GM12878 (cell line): ENCODE results near the gene ATP6V1F. TPM values are rescaled to one million over a fixed set of nuclear protein-coding genes. Genes with fewer than 3 reads are reported as not detected.

Experiments
- ATAC-seq: fragments of 200-7000 bp; cut with Tn5 transposase; 3 replicates; pipeline ENCODE4 v1.9.1; 2020; ENCODE audit warnings: mild to moderate bottlenecking, moderate library complexity
- BruUV-seq: library from RNA; stranded (reverse); fragments of 400-500 nt; replicated peaks from 2 replicates; lab custom pipeline; 2021; lab: Mats Ljungman, UMichigan
- CTCF ChIA-PET: fragments of 300-600 bp; sonication (Branson Sonifier 250); formaldehyde crosslinking; extraction: SDS; loops from one replicate; lab custom pipeline; 2021; ENCODE audit warnings: inconsistent platforms; lab: Yijun Ruan, JAX
- POLR2A ChIA-PET: fragments of 350-600 bp; formaldehyde crosslinking; extraction: SDS; loops from one replicate; lab custom pipeline; 2021; ENCODE audit warnings: inconsistent platforms; lab: Charles Lee
- RAD21 ChIA-PET: fragments of 300-600 bp; sonication (Branson Sonifier 250); formaldehyde crosslinking; loops from one replicate; lab custom pipeline; 2023; ENCODE audit warnings: antibody characterized with exemption; ENCODE audit not compliant: unreplicated experiment; lab: Charles Lee
- SMC1A ChIA-PET: fragments of 300-600 bp; sonication (Branson Sonifier 250); formaldehyde crosslinking; loops from one replicate; lab custom pipeline; 2023; ENCODE audit not compliant: unreplicated experiment, uncharacterized antibody; lab: Charles Lee
- DNase-seq: peaks from one replicate; pipeline ENCODE4 v3.0.0-alpha.2; 2011; ENCODE audit warnings: low read depth, low spot score
- FAIRE-seq: peaks from 3 replicates; lab custom pipeline; 2011; peaks lifted over from hg19 to GRCh38; lab: Jason Lieb, UNC
- H2AFZ ChIP-seq: 2 replicates; pipeline ENCODE4 v1.6.0; 2011; ENCODE audit warnings: low read depth, low read length, control low read depth; ENCODE audit not compliant: control insufficient read depth
- H3K27ac ChIP-seq: 2 replicates; pipeline ENCODE4 v1.5.1; 2011; ENCODE audit warnings: control low read depth; ENCODE audit not compliant: control insufficient read depth, insufficient read depth
- H3K27me3 ChIP-seq, 2 experiments: replicated peaks in 1 of 2; 2 replicates each; pipeline versions ENCODE4 v1.6.0 to v1.6.1; 2011; ENCODE audit warnings: low read length in 1 of 2; ENCODE audit not compliant: control insufficient read depth in 2 of 2, insufficient read depth in 2 of 2
- H3K36me3 ChIP-seq, 2 experiments: 2 replicates each; pipeline ENCODE4 v1.5.1; 2011; ENCODE audit warnings: low read length in 1 of 2; ENCODE audit not compliant: control insufficient read depth in 2 of 2, insufficient read depth in 2 of 2
- H3K4me1 ChIP-seq: 2 replicates; pipeline ENCODE4 v1.6.1; 2011; ENCODE audit warnings: mild to moderate bottlenecking, low read length, moderate library complexity, mixed read lengths; ENCODE audit not compliant: control insufficient read depth, insufficient read depth
- H3K4me2 ChIP-seq: 2 replicates; pipeline ENCODE4 v1.6.0; 2011; ENCODE audit warnings: control low read depth; ENCODE audit not compliant: control insufficient read depth, insufficient read depth
- H3K4me3 ChIP-seq: fragments of 200-600 bp; sonication (generic); 2 replicates; pipeline ENCODE4 v1.5.1; 2016
- H3K79me2 ChIP-seq: 2 replicates; pipeline ENCODE4 v1.6.0; 2011; ENCODE audit warnings: low read length; ENCODE audit not compliant: control insufficient read depth, insufficient read depth
- H3K9ac ChIP-seq: 2 replicates; pipeline ENCODE4 v1.8.0; 2011; ENCODE audit warnings: low read length, control low read depth, mixed read lengths; ENCODE audit not compliant: control insufficient read depth, insufficient read depth
- H3K9me3 ChIP-seq: replicated peaks from 3 replicates; pipeline ENCODE4 v1.5.1; 2011; ENCODE audit warnings: mild to moderate bottlenecking, low read length; ENCODE audit not compliant: control insufficient read depth, insufficient read depth
- H4K20me1 ChIP-seq: 2 replicates; pipeline ENCODE4 v1.6.0; 2011; ENCODE audit not compliant: control insufficient read depth, insufficient read depth
- FOXM1 ChIP-seq: IDR thresholded peaks from 2 replicates; pipeline ENCODE4 v1.6.1; 2012; ENCODE audit warnings: low read depth, mild to moderate bottlenecking, inconsistent platforms, low read length, moderate library complexity
- KLF5 ChIP-seq: fragments of 450-650 bp; IDR thresholded peaks from 2 replicates; pipeline ENCODE4 v1.6.1; 2014; ENCODE audit warnings: mild to moderate bottlenecking; ENCODE audit not compliant: partially characterized antibody
- POLR2AphosphoS2 ChIP-seq: IDR thresholded peaks from 2 replicates; pipeline ENCODE4 v1.6.1; 2011; ENCODE audit warnings: low read depth, mild to moderate bottlenecking, low read length, improper control_type of control experiment, moderate library complexity
- ZNF622 ChIP-seq: fragments of 450-650 bp; IDR thresholded peaks from 2 replicates; pipeline ENCODE4 v1.6.1; 2017; ENCODE audit warnings: mild to moderate bottlenecking, inconsistent platforms
- WGBS: methylation state at CpG from one replicate; pipeline ENCODE4 v1.1.6; 2016; ENCODE audit warnings: low lambda C conversion rate; ENCODE audit not compliant: insufficient replicate concordance, insufficient coverage; ENCODE audit errors: missing lambda C conversion rate; 5-methylcytosine and 5-hydroxymethylcytosine counted together
- in situ Hi-C: fragments of 300-500 bp; cut with MboI; formaldehyde crosslinking; loops from 9 replicates; pipeline ENCODE4 v1.14.3; 2018; ENCODE audit warnings: mixed read lengths
- intact Hi-C: fragments of 100-400 bp; cut with micrococcal nuclease; formaldehyde crosslinking; loops from one replicate; pipeline ENCODE4 v1.14.2; 2022; ENCODE audit not compliant: unreplicated experiment
- polyA plus RNA-seq, 11 experiments: library from polyadenylated mRNA; depleted of rRNA in 4 of 11; unstranded in 6 of 11; stranded (reverse) in 5 of 11; fragments of >200 nt; fragmentation: Nextera tagmentation in 4 of 11; fragmentation: Illumina TruSeq in 1 of 11; extraction: Ambion mirVana in 4 of 11; extraction: Trizol in 1 of 11; gene quantifications; 1 replicate in 1 of 11; 2 replicates in 10 of 11; pipeline versions ENCODE4 v1.2.1 to v1.2.3, GENCODE V29; 2011 to 2016; ENCODE audit warnings: inconsistent platforms in 2 of 11, missing spikeins in 2 of 11, low read depth in 1 of 11
- total RNA-seq, 4 experiments: library from RNA; depleted of rRNA in 3 of 4; stranded (reverse); fragments of >200 nt in 3 of 4; fragmentation: Illumina TruSeq in 1 of 4; extraction: Trizol in 1 of 4; gene quantifications; 2 replicates each; pipeline versions ENCODE4 v1.2.1 to v1.2.3, GENCODE V29; 2013 to 2021
- TF ChIP-seq, protein P1 (sequence below): fragments of 450-650 bp; IDR thresholded peaks from 2 replicates; pipeline ENCODE4 v1.6.1; 2018; ENCODE audit warnings: borderline replicate concordance, mild to moderate bottlenecking; ENCODE audit not compliant: partially characterized antibody
- TF ChIP-seq, protein P2 (sequence below): fragments of 450-650 bp; IDR thresholded peaks from 2 replicates; pipeline ENCODE4 v1.6.1; 2016; ENCODE audit warnings: mild to moderate bottlenecking

ATP6V1F gene
- total and polyA plus RNA-seq, 10 of the 15 experiments (the other 5 are each of a cell fraction or from before 2014, with no cell fraction given) = 111 to 343 (median 203) TPM

DNA sequence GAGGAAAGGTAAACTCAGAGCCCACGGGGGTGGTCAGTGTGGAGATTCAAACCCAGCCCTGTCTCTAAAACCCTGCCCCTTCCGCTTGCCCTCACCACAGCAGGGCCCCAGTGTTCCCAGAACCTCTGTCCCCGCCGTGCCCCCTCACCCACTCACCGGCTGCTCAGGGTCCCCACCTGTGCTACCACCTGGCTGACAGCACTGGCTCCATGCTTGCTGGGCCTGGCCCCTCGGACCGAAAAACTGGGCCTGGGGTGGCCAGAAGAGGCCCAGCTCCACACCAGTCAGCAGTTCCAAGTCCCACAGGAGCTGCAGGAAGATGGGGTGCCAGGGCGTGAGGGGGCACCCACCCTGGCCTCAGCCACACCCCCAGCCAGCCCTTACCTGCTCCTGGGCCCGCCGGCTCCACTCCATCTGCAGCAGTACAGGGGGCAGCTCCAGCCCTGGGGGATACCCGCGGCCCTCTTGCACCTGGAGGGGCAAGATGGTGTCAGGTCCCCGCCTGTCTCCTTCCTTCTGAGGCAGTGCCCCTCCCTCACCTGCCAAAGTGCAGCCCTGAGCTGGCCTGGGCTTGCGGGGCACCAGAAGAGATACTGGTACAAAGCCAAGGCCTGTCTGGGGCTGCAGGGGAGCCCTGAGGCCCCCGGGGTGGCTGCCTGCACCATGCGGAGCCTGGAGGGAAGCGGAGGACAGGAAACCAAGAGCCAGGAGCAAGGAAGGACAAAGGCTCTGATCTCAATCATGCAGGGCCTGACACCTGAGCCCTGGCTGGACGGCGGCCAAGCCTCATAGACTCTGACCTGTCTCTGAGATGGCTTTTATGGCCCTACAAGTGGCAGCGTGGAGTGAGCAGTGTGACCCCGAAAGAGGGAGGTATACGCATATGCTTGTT lies 11.7 kb downstream of the ATP6V1F start:
- ATAC-seq (no peak), DNase-seq (no peak), FAIRE-seq (no peak)
- no peaks in the 10 kb centered on the region for H3K27me3 ChIP-seq
- TF ChIP-seq FOXM1 = no peak
- TF ChIP-seq, protein P1, sequence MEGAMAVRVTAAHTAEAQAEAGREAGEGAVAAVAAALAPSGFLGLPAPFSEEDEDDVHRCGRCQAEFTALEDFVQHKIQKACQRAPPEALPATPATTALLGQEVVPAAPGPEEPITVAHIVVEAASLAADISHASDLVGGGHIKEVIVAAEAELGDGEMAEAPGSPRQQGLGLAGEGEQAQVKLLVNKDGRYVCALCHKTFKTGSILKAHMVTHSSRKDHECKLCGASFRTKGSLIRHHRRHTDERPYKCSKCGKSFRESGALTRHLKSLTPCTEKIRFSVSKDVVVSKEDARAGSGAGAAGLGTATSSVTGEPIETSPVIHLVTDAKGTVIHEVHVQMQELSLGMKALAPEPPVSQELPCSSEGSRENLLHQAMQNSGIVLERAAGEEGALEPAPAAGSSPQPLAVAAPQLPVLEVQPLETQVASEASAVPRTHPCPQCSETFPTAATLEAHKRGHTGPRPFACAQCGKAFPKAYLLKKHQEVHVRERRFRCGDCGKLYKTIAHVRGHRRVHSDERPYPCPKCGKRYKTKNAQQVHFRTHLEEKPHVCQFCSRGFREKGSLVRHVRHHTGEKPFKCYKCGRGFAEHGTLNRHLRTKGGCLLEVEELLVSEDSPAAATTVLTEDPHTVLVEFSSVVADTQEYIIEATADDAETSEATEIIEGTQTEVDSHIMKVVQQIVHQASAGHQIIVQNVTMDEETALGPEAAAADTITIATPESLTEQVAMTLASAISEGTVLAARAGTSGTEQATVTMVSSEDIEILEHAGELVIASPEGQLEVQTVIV = no peak
- TF ChIP-seq, protein P2, sequence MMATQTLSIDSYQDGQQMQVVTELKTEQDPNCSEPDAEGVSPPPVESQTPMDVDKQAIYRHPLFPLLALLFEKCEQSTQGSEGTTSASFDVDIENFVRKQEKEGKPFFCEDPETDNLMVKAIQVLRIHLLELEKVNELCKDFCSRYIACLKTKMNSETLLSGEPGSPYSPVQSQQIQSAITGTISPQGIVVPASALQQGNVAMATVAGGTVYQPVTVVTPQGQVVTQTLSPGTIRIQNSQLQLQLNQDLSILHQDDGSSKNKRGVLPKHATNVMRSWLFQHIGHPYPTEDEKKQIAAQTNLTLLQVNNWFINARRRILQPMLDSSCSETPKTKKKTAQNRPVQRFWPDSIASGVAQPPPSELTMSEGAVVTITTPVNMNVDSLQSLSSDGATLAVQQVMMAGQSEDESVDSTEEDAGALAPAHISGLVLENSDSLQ = no peak
- TF ChIP-seq POLR2AphosphoS2 = no peak
- no peak for TF ChIP-seq KLF5
- TF ChIP-seq ZNF622 = no peak
- H3K4me2 ChIP-seq = no peak overlapping the region
- H3K9ac ChIP-seq = no peak overlapping the region
- no TSS peak for BruUV-seq
- no peaks in the 10 kb centered on the region for H3K79me2 ChIP-seq
- ChIA-PET POLR2A (interaction anchor here (0.6 to 1.4 kb wide), 2 partner anchors 9 to 264 kb away, joined by 3 to 5 read pairs; no protein-coding TSS in a partner anchor), RAD21 (no interaction called here), SMC1A (interaction anchor here (1.3 kb wide), 1 partner anchor 11 kb away, joined by 3 read pairs; the partner anchor contains the start of gene ATP6V1F), CTCF (interaction anchor here (1.1 to 2.0 kb wide), 4 partner anchors 9 to 12 kb away, joined by 3 to 7 read pairs (median 7); partner anchors contain the start of gene ATP6V1F)
- H4K20me1 ChIP-seq = no peaks in the 10 kb centered on the region
- H3K4me1 ChIP-seq = 0 out of 2 replicates have a peak, but pooled peaks cover 2% of the 10 kb centered on the region
- in situ Hi-C loops = no loop called here
- H3K27ac ChIP-seq = no peak overlapping the region
- no peak overlapping the region for H3K4me3 ChIP-seq
- H3K36me3 ChIP-seq = no peaks in the 10 kb centered on the region
- H2AFZ ChIP-seq = no peak overlapping the region
- intact Hi-C loops = no loop called here
- H3K9me3 ChIP-seq = no peaks in the 10 kb centered on the region
- WGBS = 86% methylated on average over 20 of the region's 22 CpGs
